ENCODE data around the gene DNAJC22. TPM values are rescaled to one million over a fixed set of nuclear protein-coding genes. Genes with fewer than 3 reads are reported as not detected.
A peak's percentile ranks its signal among the peaks of the same experiment; 100 is the strongest.

The DNAJC22 gene
- total and polyA plus RNA-seq, 2 of the 13 experiments (the other 11 are each of a cell fraction or from before 2014, with no cell fraction given), result 25.2 to 31.7 TPM

DNA sequence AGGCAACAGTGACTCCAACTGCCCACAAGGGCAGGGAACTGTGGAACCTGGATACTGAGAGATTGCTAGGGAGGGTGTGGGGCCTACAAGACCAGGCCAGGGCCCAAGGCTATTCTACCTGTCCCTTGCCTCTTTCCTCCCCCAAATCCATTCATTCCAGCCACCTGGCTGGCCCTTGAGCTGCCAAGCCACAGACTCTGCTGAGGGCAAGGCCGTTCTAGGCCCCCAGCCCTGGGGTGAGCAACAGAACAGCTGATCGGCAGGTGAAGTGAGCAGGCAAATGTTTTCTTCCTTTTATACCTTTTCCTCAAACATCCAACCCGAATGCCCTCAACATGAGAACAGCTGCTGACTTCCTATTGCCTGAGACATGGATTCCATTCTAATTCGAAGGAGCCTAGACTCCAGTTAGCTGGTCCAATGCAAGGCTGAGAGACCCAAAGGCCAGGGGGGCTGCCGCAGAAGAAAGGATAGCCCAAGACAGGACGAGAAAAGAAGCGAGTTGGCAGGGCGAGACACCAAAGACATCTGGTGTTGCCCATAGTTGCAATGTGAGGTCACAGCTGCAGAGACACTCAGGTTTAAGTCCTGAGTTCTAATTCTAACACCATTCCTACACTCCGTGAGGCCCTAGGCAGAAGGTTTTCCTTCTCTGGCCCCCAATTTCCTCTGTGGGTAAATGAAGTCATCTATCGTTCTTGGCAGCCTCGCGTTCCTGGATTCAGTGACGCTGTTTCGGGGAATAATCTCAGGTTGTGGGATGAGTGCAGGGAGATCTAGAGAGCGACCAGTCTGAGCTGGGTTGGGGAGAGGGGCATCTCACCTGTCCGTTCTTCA is 11.4 kb upstream of the DNAJC22 start:
- Histone ChIP-seq H2AFZ (ENCODE audit: low read length) (no peak overlapping the region), H3K4me3 (replicated peaks in 1 of 3; ENCODE audit: insufficient read depth in 1 of 3, low read depth in 2 of 3, low read length in 3 of 3) (no peak overlapping the region), H3K27me3 (ENCODE audit: control insufficient read depth in 1 of 2, insufficient read depth in 2 of 2, low read length in 2 of 2) (peaks cover 2 to 47% of the 10 kb centered on the region in 2 experiments; a peak in 4 of 5 replicates), H3K27ac (ENCODE audit: extremely low read length, insufficient read depth, low read length) (no peak overlapping the region), H3K36me3 (replicated peaks in 1 of 2; ENCODE audit: control insufficient read depth in 1 of 2, insufficient read depth in 2 of 2, low read length in 2 of 2) (peaks cover 2 to 6% of the 10 kb centered on the region in 2 experiments; a peak in 2 of 5 replicates), H4K20me1 (ENCODE audit: insufficient read depth, low read length) (no peaks in the 10 kb centered on the region), H3K9me3 (ENCODE audit: low read length) (no peaks in the 10 kb centered on the region), H3K4me2 (ENCODE audit: low read depth, low read length) (no peak overlapping the region), H3K9ac (ENCODE audit: insufficient read depth, low read depth, low read length) (no peak overlapping the region), H3K79me2 (ENCODE audit: insufficient read depth, low read length) (no peaks in the 10 kb centered on the region), H3K4me1 (ENCODE audit: insufficient read depth, low read length) (peaks cover 30% of the 10 kb centered on the region)
- TF ChIP-seq, protein P1, sequence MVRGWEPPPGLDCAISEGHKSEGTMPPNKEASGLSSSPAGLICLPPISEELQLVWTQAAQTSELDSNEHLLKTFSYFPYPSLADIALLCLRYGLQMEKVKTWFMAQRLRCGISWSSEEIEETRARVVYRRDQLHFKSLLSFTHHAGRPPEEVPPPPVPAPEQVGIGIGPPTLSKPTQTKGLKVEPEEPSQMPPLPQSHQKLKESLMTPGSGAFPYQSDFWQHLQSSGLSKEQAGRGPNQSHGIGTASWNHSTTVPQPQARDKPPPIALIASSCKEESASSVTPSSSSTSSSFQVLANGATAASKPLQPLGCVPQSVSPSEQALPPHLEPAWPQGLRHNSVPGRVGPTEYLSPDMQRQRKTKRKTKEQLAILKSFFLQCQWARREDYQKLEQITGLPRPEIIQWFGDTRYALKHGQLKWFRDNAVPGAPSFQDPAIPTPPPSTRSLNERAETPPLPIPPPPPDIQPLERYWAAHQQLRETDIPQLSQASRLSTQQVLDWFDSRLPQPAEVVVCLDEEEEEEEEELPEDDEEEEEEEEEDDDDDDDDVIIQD (CRISPR knock-in tag; IDR thresholded peaks at IDR 0.05; ENCODE audit: low read depth), result no peak
- TF ChIP-seq, protein P2, sequence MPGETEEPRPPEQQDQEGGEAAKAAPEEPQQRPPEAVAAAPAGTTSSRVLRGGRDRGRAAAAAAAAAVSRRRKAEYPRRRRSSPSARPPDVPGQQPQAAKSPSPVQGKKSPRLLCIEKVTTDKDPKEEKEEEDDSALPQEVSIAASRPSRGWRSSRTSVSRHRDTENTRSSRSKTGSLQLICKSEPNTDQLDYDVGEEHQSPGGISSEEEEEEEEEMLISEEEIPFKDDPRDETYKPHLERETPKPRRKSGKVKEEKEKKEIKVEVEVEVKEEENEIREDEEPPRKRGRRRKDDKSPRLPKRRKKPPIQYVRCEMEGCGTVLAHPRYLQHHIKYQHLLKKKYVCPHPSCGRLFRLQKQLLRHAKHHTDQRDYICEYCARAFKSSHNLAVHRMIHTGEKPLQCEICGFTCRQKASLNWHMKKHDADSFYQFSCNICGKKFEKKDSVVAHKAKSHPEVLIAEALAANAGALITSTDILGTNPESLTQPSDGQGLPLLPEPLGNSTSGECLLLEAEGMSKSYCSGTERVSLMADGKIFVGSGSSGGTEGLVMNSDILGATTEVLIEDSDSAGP (CRISPR knock-in tag; IDR thresholded peaks at IDR 0.05; ENCODE audit: borderline replicate concordance), result 0 out of 2 replicates have a peak, but pooled peaks have one; percentile 5
- POLR2A ChIA-PET, result interaction anchor here (1.0 kb wide), 1 partner anchor 12 kb away, joined by 3 read pairs; no protein-coding TSS in a partner anchor
- intact Hi-C loops (cut with micrococcal nuclease; ENCODE audit: unreplicated experiment), result no loop called here
- BruUV-seq (replicated peaks), result no TSS peak
- in situ Hi-C loops (cut with HindIII; ENCODE audit: extremely low pct_ligation_motif_present, low pct_unique_long_range_greater_than_20kb), result no loop called here
- DNase-seq (ENCODE audit: low spot score) (no peak), ATAC-seq (no peak), FAIRE-seq (no peak)
- CTCF ChIA-PET (ENCODE audit: low intra/inter-chr PET ratio, low total read pairs), result interaction anchor here (1.3 kb wide), 1 partner anchor 46 kb away, joined by 4 read pairs; no protein-coding TSS in a partner anchor
- 70% methylated on average over 16 of the region's 16 CpGs for WGBS (ENCODE audit: low lambda C conversion rate)
